NCI-H345 treated with DMSO at 0.1 percent for 48 hours (cell line): ENCODE data around the gene CAPZB.

Experiments
- DNase-seq: peaks from one replicate; lab custom pipeline; 2025; ENCODE audit not compliant: unreplicated experiment; lab: John Stamatoyannopoulos, UW

CAPZB gene

GRCh38 chr1:19390166-19390850, 95.0 kb downstream of the CAPZB start:
- DNase-seq, result no peak

- no peak for DNase-seq
Observed at GRCh38 chr1:19388980-19389379, 96.4 kb downstream of the CAPZB start.

DNA sequence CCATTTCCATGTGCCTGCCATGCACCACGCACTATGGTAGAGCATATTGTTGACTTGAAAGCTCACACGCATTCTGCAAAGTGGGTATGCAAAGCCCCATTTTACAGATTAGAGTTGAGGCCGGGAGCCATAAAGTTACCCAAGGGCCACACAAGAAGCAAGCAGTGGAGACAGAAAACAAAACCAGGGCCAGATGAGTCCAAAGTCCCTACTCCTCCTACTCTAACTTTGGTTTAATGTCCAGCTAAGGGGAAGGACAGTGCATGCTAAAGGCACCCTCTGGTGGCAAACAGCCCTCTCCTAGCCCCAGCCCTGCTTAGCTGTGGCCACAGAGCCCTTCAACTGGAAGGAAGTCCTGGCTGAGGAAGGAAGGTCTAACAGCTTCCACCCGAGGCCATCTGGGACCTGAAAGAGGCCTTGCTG, 98.3 kb downstream of the CAPZB start:
- no peak for DNase-seq

DNA sequence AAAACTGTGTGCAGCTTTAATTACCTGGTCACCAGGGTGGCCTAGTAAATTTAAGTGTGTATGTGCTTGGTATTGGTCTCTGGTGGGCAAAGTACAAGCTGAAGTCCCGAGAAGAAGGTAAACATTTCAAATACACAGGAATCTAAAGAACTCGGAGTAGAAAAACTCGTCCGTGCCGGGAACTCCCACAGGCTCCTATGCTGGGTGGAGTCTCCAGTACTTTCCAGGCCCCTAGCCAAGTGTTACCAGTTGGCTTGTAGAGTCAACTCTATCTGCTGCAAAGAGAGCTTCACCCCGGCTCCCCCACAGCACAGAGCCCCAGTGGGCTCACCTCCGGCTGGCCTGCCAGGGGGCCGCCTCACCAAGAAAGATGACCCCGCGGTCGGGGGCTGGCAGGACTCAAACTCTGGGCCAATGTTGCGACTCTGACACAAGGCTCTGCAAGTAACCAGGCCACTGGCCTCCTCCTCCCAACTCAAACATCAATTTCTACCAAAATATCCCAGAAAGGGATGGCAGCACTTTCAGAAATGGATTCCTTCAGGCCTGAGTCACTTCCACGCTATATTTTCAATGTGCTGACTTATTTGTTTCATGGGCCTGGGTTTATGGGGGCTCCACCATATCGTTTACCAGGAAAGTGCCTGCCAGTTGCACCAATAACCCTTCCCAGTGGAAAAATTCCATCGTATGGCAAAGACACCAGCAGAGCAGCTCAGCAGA, 99.3 kb downstream of the CAPZB start:
- no peak for DNase-seq

DNA sequence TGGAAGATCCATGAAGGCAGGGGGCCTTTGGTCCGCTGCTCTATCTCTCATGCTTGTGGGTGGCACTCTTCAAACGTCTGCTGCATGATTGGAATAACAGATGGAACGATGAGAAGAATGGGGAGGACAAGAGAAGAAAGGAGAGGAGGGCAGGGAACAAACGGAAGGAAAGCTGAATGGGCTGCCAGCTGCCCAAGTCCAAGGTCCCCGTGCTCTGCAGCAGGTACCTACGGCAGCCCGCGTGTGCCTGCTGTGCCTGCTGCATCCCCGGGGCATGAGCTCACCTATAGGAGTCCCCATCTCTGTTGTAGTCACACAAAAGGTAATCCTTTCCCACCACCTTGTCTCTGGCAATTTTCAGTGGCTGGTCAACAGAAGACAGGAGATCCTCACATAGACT, 100.1 kb downstream of the CAPZB start:
- DNase-seq, result no peak

GRCh38 chr1:19384772-19385187, 100.6 kb downstream of the CAPZB start:
- DNase-seq, result no peak

DNA sequence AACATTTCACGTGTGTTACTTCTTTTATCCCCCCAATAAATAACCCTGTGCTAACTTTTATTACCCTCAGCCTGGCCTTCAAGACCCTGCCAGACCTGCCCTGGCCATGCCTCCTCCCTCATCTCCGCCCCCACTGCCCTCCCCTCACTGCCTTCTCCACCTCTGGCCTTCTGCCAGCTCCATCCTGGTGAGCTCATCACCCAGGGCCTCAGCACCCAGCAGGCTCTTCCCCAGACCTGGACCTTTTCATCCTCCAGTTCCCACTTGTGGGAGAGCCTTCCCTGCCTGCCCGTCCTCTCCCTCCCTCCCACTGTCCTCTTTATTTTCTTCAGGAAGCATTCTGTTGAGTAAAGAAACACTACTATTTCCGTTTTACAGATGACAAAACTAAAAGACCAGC, 101.2 kb downstream of the CAPZB start:
- peak; percentile 23 for DNase-seq

DNA sequence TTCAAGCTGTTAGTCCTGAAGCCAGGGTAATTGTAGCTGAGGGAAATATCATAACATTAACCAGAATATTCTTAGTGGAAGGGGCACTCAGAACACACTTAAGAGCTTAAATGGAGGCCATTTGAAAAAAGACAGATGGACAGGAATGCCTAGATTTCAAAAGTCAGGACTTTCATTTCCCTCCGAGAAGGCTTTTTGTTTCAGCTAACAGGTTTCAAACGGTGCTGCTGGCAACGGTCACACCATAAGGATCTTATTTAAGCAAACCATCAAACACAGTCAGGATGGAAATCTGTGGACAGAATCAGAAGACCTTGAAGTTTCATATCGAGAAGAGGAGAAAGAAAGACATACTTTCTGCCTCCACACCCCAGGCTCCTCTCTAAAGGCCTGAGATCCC, 103.1 kb downstream of the CAPZB start:
- DNase-seq, result no peak

- DNase-seq, result no peak
Observed at GRCh38 chr1:19381261-19381660, 104.1 kb downstream of the CAPZB start.

GRCh38 chr1:19377812-19378718, 107.3 kb downstream of the CAPZB start:
- DNase-seq, result no peak

GRCh38 chr1:19376428-19377372, 108.6 kb downstream of the CAPZB start:
- peak; percentile 26 for DNase-seq

DNA sequence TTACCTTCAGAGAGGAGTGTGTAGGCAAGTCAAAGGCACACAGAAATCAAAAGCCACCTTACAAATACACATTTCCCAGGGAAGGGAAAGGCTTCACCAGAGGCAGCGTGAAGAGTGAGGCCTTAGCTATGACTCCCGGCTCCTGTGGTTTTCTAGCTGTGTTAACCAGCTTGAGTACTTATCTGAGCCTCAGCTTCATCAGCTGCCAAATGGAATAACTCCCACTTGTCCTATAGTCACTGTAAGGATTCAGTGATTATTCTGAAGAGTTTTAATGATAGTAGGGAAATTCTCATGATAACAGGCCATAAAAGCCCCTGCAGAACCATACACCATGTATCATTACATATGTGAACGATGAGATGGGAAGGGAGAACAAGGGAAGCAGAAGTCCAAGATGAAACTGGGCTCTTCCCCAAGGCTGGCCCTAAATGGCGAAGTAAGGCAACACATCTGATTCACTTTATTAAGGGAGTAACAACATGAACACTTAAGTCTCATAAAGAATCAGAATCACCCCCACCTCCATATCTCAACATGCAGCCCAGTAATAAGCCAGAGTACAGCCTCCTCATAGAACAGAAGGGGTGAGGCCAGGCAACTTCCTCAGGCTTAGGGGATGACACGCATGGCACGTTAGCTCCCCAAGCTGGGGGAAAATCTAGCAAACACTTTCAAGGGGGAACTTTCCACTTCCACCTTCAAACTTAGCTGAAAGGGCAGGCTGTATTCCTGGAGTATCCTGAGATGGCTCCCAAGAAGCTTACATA, 109.5 kb downstream of the CAPZB start:
- no peak for DNase-seq

- no peak for DNase-seq
Observed at GRCh38 chr1:19374926-19375325, 110.4 kb downstream of the CAPZB start.

- no peak for DNase-seq
Observed at GRCh38 chr1:19374083-19374801, 111.1 kb downstream of the CAPZB start.

- no peak for DNase-seq
Observed at GRCh38 chr1:19373211-19374082, 111.9 kb downstream of the CAPZB start.

GRCh38 chr1:19372602-19373001, 112.7 kb downstream of the CAPZB start:
- DNase-seq, result no peak

DNA sequence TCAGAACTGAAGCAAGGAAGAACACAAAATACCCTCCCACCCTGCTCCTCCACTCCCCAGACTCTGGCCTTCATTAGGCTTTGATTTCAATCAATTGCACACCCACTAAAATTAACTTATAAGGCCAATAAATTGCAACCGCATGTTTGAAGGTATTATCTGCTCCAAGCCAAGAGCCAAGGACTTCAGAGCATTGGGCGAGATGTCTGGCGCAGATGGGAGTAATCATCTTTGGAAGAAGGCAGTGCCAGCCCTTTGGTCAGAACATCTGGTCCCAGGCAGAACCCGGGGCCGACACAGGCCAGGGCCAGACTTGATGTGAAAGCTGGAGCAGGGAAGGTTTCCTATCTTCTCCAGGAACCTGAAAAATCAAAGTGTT, 113.2 kb downstream of the CAPZB start:
- no peak for DNase-seq
